ENCODE results near the gene FARS2.

The FARS2 gene

GRCh38 chr6:5726976-5727718 lies 465.8 kb downstream of the FARS2 start:
- H3K4me3 ChIP-seq (ENCODE audit: low read depth, low read length) = no peak overlapping the region
- TF ChIP-seq MAX (IDR thresholded peaks at IDR 0.05; ENCODE audit: low read depth, low read length) = no peak
- TF ChIP-seq MYC (IDR thresholded peaks at IDR 0.05; ENCODE audit: low read depth, low read length) = no peak
- no peak for TF ChIP-seq POLR2A (IDR thresholded peaks at IDR 0.05; ENCODE audit: extremely low read depth, insufficient read length)
- TF ChIP-seq CTCF (IDR thresholded peaks at IDR 0.05; ENCODE audit: low read depth, low read length) = no peak
- no peak for DNase-seq (ENCODE audit: low read depth)

GRCh38 chr6:5728351-5729079 lies 467.2 kb downstream of the FARS2 start:
- H3K4me3 ChIP-seq (ENCODE audit: low read depth, low read length) = no peak overlapping the region
- no peak for TF ChIP-seq CTCF (IDR thresholded peaks at IDR 0.05; ENCODE audit: low read depth, low read length)
- TF ChIP-seq MYC (IDR thresholded peaks at IDR 0.05; ENCODE audit: low read depth, low read length) = no peak
- TF ChIP-seq MAX (IDR thresholded peaks at IDR 0.05; ENCODE audit: low read depth, low read length) = no peak
- TF ChIP-seq POLR2A (IDR thresholded peaks at IDR 0.05; ENCODE audit: extremely low read depth, insufficient read length) = no peak
- no peak for DNase-seq (ENCODE audit: low read depth)

GRCh38 chr6:5729080-5729434 lies 467.7 kb downstream of the FARS2 start:
- TF ChIP-seq CTCF (IDR thresholded peaks at IDR 0.05; ENCODE audit: low read depth, low read length) = no peak
- no peak for TF ChIP-seq MYC (IDR thresholded peaks at IDR 0.05; ENCODE audit: low read depth, low read length)
- no peak for TF ChIP-seq MAX (IDR thresholded peaks at IDR 0.05; ENCODE audit: low read depth, low read length)
- TF ChIP-seq POLR2A (IDR thresholded peaks at IDR 0.05; ENCODE audit: extremely low read depth, insufficient read length) = no peak
- no peak overlapping the region for H3K4me3 ChIP-seq (ENCODE audit: low read depth, low read length)
- peak; percentile 61 for DNase-seq (ENCODE audit: low read depth)

GRCh38 chr6:5729813-5730517 lies 468.7 kb downstream of the FARS2 start:
- H3K4me3 ChIP-seq (ENCODE audit: low read depth, low read length) = no peak overlapping the region
- peak; percentile 46 for DNase-seq (ENCODE audit: low read depth)
- TF ChIP-seq MYC (IDR thresholded peaks at IDR 0.05; ENCODE audit: low read depth, low read length) (no peak), CTCF (IDR thresholded peaks at IDR 0.05; ENCODE audit: low read depth, low read length) (no peak), POLR2A (IDR thresholded peaks at IDR 0.05; ENCODE audit: extremely low read depth, insufficient read length) (no peak), MAX (IDR thresholded peaks at IDR 0.05; ENCODE audit: low read depth, low read length) (no peak)

GRCh38 chr6:5730585-5731263 lies 469.4 kb downstream of the FARS2 start:
- no peak overlapping the region for H3K4me3 ChIP-seq (ENCODE audit: low read depth, low read length)
- no peak for DNase-seq (ENCODE audit: low read depth)
- TF ChIP-seq MAX (IDR thresholded peaks at IDR 0.05; ENCODE audit: low read depth, low read length) = no peak
- TF ChIP-seq MYC (IDR thresholded peaks at IDR 0.05; ENCODE audit: low read depth, low read length) = no peak
- TF ChIP-seq CTCF (IDR thresholded peaks at IDR 0.05; ENCODE audit: low read depth, low read length) = no peak
- TF ChIP-seq POLR2A (IDR thresholded peaks at IDR 0.05; ENCODE audit: extremely low read depth, insufficient read length) = no peak

Measured in NB4 (cell line).